Left ventricle myocardium superior (tissue), 1 donor: Measurements from ENCODE around the gene TEDC2. TPM values are rescaled to one million over a fixed set of nuclear protein-coding genes. Genes with fewer than 3 reads are reported as not detected.

Experiments used
- ATAC-seq: fragments of 200-7000 bp; cut with Tn5 transposase; one replicate; pipeline ENCODE4 v1.9.1; 2020; ENCODE audit warnings: mild to moderate bottlenecking, moderate library complexity
- DNase-seq: peaks from one replicate; pipeline ENCODE4 v3.0.0-alpha.2; 2020
- intact Hi-C: fragments of 100-400 bp; cut with micrococcal nuclease; formaldehyde crosslinking; loops from one replicate; pipeline ENCODE4 v1.11.0; 2022
- total RNA-seq: library from RNA; stranded (reverse); fragmentation: NEBNext Ultra II Directional; extraction: Animal tissue kit (Norgen Biotek cat#: 25700); gene quantifications from one replicate; pipeline ENCODE4 v1.2.1, GENCODE V29; 2021
- donor health status: DM: no; HTN: yes; CAD: no; lungs with severe emphysema.

Gene TEDC2
- total RNA-seq, 1 donor from 2014 or later: 0.67 TPM

- ATAC-seq (no peak), DNase-seq (no peak)
- intact Hi-C loops: no loop called here
Observed at GRCh38 chr16:2487517-2487842, 27.6 kb downstream of the TEDC2 start.

- ATAC-seq (no peak), DNase-seq (no peak)
- intact Hi-C loops: no loop called here
Observed at GRCh38 chr16:2487903-2488531, 28.1 kb downstream of the TEDC2 start.

GRCh38 chr16:2489581-2489980 lies 29.7 kb downstream of the TEDC2 start:
- ATAC-seq: no peak
- no peak for DNase-seq
- intact Hi-C loops: no loop called here

GRCh38 chr16:2490190-2491105 lies 30.5 kb downstream of the TEDC2 start:
- ATAC-seq (no peak), DNase-seq (no peak)
- intact Hi-C loops: loop anchor here (10.0 kb wide), 1 partner anchor 156 kb away; no protein-coding TSS in a partner anchor

GRCh38 chr16:2492292-2492691 lies 32.4 kb downstream of the TEDC2 start:
- no peak for DNase-seq
- intact Hi-C loops: loop anchor here (10.0 kb wide), 1 partner anchor 157 kb away; no protein-coding TSS in a partner anchor
- no peak for ATAC-seq

GRCh38 chr16:2493605-2494004 lies 33.7 kb downstream of the TEDC2 start:
- ATAC-seq (no peak), DNase-seq (no peak)
- intact Hi-C loops: loop anchor here (10.0 kb wide), 1 partner anchor 159 kb away; no protein-coding TSS in a partner anchor

- no peak for ATAC-seq
- no peak for DNase-seq
- intact Hi-C loops: loop anchor here (10.0 kb wide), 1 partner anchor 160 kb away; no protein-coding TSS in a partner anchor
Observed at GRCh38 chr16:2494616-2495015, 34.7 kb downstream of the TEDC2 start.

- ATAC-seq (no peak), DNase-seq (no peak)
- intact Hi-C loops: loop anchor here (10.0 kb wide), 1 partner anchor 160 kb away; no protein-coding TSS in a partner anchor
Observed at GRCh38 chr16:2495041-2495440, 35.1 kb downstream of the TEDC2 start.

- intact Hi-C loops: loop anchor here (10.0 kb wide), 1 partner anchor 162 kb away; no protein-coding TSS in a partner anchor
- no peak for ATAC-seq
- DNase-seq: peak; percentile 29
Observed at GRCh38 chr16:2496223-2497115, 36.6 kb downstream of the TEDC2 start.

- ATAC-seq (peak; percentile 69), DNase-seq (peak; percentile 89)
- intact Hi-C loops: loop anchor here (10.0 kb wide), 1 partner anchor 162 kb away; no protein-coding TSS in a partner anchor
Observed at GRCh38 chr16:2497116-2497630, 37.3 kb downstream of the TEDC2 start.

GRCh38 chr16:2497695-2498484 lies 38.0 kb downstream of the TEDC2 start:
- intact Hi-C loops: loop anchor here (10.0 kb wide), 1 partner anchor 163 kb away; no protein-coding TSS in a partner anchor
- no peak for ATAC-seq
- peak; percentile 36 for DNase-seq

- ATAC-seq (peak; percentile 55), DNase-seq (peak; percentile 78)
- intact Hi-C loops: loop anchor here (10.0 kb wide), 1 partner anchor 164 kb away; no protein-coding TSS in a partner anchor
Observed at GRCh38 chr16:2498531-2499253, 38.8 kb downstream of the TEDC2 start.

GRCh38 chr16:2499454-2499853 lies 39.5 kb downstream of the TEDC2 start:
- intact Hi-C loops: loop anchor here (10.0 kb wide), 1 partner anchor 165 kb away; no protein-coding TSS in a partner anchor
- DNase-seq (no peak), ATAC-seq (no peak)

- ATAC-seq: no peak
- intact Hi-C loops: loop anchor here (10.0 kb wide), 1 partner anchor 165 kb away; no protein-coding TSS in a partner anchor
- DNase-seq: no peak
Observed at GRCh38 chr16:2499890-2500429, 40.1 kb downstream of the TEDC2 start.

GRCh38 chr16:2500430-2500917 lies 40.6 kb downstream of the TEDC2 start:
- intact Hi-C loops: no loop called here
- DNase-seq (peak; percentile 37), ATAC-seq (no peak)

GRCh38 chr16:2500918-2501750 lies 41.2 kb downstream of the TEDC2 start:
- ATAC-seq: peak; percentile 80
- intact Hi-C loops: no loop called here
- DNase-seq: peak; percentile 91
